K562 (cell line): ENCODE results near the gene APC2.

Experiments
- CEBPB ChIP-seq: fragments of 450-650 bp; IDR thresholded peaks from 2 replicates; pipeline ENCODE4 v1.6.1; 2016; ENCODE audit warnings: missing genetic modification characterization, missing compliant biosample characterization
- CTCF ChIP-seq, 3 experiments: IDR thresholded peaks in 2 of 3; conservative IDR thresholded peaks in 1 of 3; 2 replicates each; pipeline ENCODE4 v1.5.1; 2011 to 2012; ENCODE audit warnings: low read length in 3 of 3, mild to moderate bottlenecking in 3 of 3, control low read depth in 2 of 3, improper control_type of control experiment in 1 of 3, inconsistent platforms in 1 of 3, low read depth in 1 of 3, mixed read lengths in 1 of 3, moderate library complexity in 1 of 3; ENCODE audit not compliant: insufficient read depth in 2 of 3
- DNMT1 ChIP-seq: fragments of 450-650 bp; IDR thresholded peaks from 2 replicates; pipeline ENCODE4 v1.6.1; 2016; ENCODE audit warnings: antibody characterized with exemption, mild to moderate bottlenecking
- E2F8 ChIP-seq: fragments of 450-650 bp; IDR thresholded peaks from 2 replicates; pipeline ENCODE4 v1.7.1; 2018; ENCODE audit warnings: mild to moderate bottlenecking, low read depth; ENCODE audit not compliant: partially characterized antibody
- MYBL2 ChIP-seq, 2 experiments: fragments of 450-650 bp in 1 of 2; sonication (generic) in 1 of 2; formaldehyde crosslinking in 1 of 2; IDR thresholded peaks; 2 replicates each; pipeline versions ENCODE4 v1.6.1 to v1.8.1; 2017 to 2022; ENCODE audit warnings: borderline replicate concordance in 1 of 2, inconsistent platforms in 1 of 2, low read depth in 1 of 2, mild to moderate bottlenecking in 1 of 2, missing genetic modification reagents in 1 of 2, moderate library complexity in 1 of 2
- POLR3A ChIP-seq: IDR thresholded peaks from 2 replicates; pipeline ENCODE4 v1.6.1; 2011; ENCODE audit warnings: borderline replicate concordance, mild to moderate bottlenecking, moderate library complexity; ENCODE audit not compliant: insufficient read length, insufficient read depth; ENCODE audit errors: extremely low read depth
- RAD21 ChIP-seq, 2 experiments: fragments of 250-450 bp in 1 of 2; fragments of 450-650 bp in 1 of 2; sonication (Bioruptor Pico) in 1 of 2; formaldehyde crosslinking in 1 of 2; IDR thresholded peaks in 1 of 2; conservative IDR thresholded peaks in 1 of 2; 2 replicates each; pipeline versions ENCODE4 v1.4.0 to v1.8.0; 2020 to 2022; ENCODE audit warnings: mild to moderate bottlenecking in 2 of 2, moderate library complexity in 1 of 2
- TRIM28 ChIP-seq: fragments of 450-650 bp; IDR thresholded peaks from 2 replicates; pipeline ENCODE4 v1.6.1; 2017
- U2AF1 ChIP-seq: fragments of 200-400 bp; formaldehyde crosslinking; optimal IDR thresholded peaks from 2 replicates; pipeline ENCODE3; 2017; ENCODE audit warnings: mild to moderate bottlenecking, low read depth, low read length, moderate library complexity
- ZBTB33 ChIP-seq: sonication (generic); formaldehyde crosslinking; IDR thresholded peaks from 2 replicates; pipeline ENCODE4 v1.8.1; 2023; ENCODE audit warnings: mild to moderate bottlenecking, missing genetic modification reagents

GRCh38 chr19:1470055-1470304 lies 20.1 kb downstream of the APC2 start:
- TF ChIP-seq CTCF (IDR thresholded peaks at IDR 0.05 in 2 of 3, conservative IDR thresholded peaks at IDR 0.05 in 1 of 3; ENCODE audit: insufficient read depth in 2 of 3, low read depth in 1 of 3, low read length in 3 of 3) = no peak
- TF ChIP-seq POLR3A = no peak
- no peak for TF ChIP-seq DNMT1
- no peak for TF ChIP-seq TRIM28
- no peak for TF ChIP-seq E2F8
- no peak for TF ChIP-seq CEBPB (tag)
- TF ChIP-seq ZBTB33 (CRISPR knock-in tag) = no peak
- no peak for TF ChIP-seq RAD21 (CRISPR knock-in tag; conservative IDR thresholded peaks at IDR 0.05 in 1 of 2, IDR thresholded peaks at IDR 0.05 in 1 of 2)
- TF ChIP-seq U2AF1 = no peak
- no peak for TF ChIP-seq MYBL2 (IDR thresholded peaks at IDR 0.05; ENCODE audit: low read depth)
- no peak for TF ChIP-seq MYBL2 (CRISPR knock-in tag; IDR thresholded peaks at IDR 0.05; ENCODE audit: borderline replicate concordance)
